GM21390 (cell line): Measurements from ENCODE around the gene SAMM50.

Source experiments
- ATAC-seq: cut with Tn5 transposase; IDR thresholded peaks from one replicate; pipeline ENCODE4 v1.9.1; 2021; ENCODE audit not compliant: unreplicated experiment

SAMM50 gene

DNA sequence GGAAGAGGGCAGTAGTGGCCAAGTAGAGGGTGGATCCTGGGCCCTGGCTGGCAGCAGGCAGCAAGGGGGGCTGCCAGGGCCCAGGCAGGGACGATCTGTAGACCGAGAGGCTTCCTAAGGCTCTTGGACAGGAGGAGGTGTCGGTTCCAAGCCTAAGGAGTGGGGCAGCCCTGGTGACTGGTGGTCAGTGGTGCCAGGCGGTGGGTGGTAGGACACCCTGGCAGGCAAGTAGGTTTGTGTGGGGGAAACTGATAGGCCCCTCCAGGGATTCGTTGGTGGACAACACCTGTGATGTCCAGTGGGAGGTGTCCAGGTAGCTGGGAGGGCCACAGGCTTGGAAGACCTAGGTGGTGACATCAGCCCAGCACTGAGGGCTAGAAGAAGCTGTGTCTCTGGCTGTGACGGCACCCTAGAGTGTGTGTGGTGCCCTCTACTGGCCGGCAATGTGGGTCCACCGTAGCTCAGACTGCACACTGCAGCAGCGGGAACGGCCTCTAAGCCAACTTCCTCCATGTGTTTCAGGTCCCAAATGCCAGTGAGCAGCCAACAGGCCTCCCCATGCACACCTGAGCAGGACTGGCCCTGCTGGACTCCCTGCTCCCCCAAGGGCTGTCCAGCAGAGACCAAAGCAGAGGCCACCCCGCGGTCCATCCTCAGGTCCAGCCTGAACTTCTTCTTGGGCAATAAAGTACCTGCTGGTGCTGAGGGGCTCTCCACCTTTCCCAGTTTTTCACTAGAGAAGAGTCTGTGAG, 9.4 kb upstream of the SAMM50 start:
- ATAC-seq = no peak

DNA sequence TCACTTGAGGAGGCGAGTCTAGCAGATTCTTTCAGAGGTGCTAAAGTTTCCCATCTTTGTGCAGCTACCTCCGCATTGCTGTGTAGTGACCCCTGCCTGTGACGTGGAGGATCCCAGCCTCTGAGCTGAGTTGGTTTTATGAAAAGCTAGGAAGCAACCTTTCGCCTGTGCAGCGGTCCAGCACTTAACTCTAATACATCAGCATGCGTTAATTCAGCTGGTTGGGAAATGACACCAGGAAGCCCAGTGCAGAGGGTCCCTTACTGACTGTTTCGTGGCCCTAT, 8.9 kb upstream of the SAMM50 start:
- no peak for ATAC-seq

DNA sequence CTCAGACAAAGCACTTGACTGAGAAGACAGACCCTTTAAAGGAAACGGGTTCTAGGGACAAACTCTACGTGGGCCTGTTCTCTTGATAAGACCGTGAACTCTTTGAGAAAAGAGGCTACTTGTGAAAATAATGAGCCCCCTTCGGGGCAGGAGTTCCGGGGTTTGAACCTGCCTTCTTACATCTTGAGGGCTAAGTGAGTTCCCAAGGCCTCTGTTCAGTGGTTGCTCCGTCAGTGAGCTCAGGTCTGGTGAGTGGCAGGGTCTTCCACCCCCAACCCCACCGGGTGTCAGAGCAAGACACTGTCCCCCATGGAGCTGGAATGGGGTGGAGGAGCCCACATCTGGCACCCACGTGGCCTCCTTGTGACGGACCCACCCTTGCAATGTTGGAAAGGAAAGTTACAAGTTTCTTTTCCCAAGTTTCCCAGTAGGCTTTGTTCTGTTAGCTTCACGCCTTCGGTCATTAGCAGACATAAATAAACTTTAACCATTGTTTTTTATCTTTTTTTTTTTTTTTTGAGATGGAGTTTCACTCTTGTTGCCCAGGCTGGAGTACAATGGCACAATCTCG, 6.3 kb upstream of the SAMM50 start:
- ATAC-seq = no peak

DNA sequence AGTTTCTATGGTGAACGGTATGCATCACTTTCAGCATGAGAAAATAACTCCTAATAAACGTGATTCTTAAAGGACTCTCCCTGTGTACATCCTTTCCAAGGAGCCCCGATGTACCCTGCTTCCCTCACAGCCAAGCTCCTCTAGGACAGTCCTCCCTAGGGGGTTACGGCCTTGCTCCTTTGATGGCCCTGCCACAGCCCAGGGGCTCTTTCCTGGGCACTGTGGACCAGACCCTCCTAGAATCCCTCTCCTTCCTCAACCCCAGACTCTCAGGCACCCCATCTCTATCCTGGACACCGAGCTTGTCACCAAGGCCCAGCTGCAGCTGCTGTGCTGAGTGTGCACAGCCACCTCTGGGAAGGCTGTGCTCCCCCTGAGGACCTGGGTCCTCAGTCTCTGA, 3.9 kb upstream of the SAMM50 start:
- ATAC-seq = no peak

DNA sequence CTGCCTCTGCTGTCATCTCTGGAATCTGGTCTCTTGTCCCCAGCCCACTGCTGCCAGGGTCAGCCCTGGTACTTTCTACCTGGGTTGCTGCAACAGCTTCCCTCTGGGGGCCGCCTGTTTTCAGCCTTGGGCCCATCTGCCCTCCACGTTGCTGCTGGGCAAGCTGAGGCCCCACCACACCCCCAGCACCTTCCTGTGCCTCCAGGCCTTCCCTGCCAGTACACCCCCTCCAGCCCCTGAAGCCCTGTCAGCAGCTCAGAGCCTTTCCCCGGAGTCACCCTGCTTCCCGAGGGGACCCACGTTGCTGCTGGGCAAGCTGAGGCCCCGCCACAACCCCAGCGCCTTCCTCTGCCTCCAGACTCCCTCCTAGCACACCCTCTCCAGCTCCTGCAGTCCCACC, 3.3 kb upstream of the SAMM50 start:
- no peak for ATAC-seq

DNA sequence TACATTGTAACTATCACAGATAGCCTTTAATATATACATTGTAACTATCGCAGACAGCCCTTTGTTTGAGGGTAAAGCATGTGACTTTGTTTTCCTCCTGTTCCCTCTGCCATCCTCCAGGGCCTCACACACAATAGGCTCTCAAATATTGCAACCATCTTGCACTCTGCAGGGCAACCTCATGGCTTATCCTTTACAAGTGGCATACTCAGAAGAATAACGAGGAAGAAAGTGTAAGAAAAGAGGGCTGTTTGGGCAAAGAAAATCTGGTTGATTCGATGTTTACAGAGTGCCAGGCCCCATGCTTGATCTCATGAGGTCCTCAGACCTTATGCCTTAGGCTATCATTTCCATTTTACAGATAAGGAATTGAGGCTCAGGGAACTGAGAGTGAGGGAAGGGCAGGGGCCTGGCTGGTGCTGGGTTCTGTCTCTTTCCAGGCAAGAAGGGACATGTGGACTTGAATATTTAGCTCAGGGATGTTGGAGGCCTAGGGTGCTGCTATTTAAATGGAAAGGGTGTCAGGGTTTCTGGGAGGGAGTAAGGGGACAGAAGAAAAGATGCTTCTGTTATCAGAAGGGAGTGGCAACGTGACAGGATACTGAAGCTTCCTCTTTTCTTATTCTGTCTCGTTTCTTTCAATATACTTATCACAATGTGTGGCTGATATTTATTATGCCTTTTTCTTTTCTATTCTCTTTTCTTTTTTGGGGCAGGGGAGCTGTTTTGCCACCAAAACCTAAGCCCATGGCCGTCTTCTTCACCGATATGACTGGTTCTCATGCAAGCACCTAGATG, 1.1 kb upstream of the SAMM50 start:
- no peak for ATAC-seq

DNA sequence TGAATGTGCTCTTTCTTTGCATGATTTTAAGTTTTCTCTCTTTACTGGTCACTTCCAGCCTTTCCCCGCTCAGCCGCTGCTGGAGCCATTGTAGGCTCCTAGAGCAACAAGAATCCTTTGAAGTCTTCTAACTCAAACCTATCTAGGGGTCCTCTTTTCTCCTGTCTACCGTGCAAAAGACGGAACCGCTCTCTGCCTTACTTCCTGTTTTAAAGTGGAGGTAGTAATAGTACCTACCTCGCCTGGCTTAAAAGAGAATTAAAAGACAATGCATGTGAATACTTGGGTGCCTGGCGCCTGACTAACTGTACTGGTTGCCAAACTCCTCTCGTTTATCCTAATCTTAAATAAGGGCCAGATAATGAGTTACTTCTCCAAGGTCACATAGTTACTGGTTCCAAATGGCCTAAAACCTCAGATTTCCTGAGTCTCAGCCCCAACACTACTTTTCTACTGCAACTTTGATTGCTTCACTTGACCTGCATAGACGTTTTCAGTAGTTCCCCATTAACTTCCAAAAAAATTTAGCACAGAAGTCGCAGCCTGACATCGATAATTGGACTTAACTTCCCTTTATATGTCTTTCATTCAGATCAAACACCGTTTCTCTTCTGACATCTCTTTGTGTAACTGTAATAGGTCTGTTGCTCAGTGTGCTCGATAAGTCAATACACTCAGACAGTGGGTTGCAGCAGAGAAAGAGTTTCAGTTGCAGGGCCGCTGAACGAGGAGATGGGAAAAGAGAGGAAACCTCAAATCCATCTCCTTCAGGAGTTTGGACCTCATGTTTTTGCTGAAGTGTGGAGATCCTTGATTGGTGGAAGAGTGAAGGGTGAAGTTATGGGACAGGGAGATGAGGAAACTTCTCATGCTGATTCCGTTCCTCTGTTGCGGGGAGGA, 891 bp downstream of the SAMM50 start:
- no peak for ATAC-seq

DNA sequence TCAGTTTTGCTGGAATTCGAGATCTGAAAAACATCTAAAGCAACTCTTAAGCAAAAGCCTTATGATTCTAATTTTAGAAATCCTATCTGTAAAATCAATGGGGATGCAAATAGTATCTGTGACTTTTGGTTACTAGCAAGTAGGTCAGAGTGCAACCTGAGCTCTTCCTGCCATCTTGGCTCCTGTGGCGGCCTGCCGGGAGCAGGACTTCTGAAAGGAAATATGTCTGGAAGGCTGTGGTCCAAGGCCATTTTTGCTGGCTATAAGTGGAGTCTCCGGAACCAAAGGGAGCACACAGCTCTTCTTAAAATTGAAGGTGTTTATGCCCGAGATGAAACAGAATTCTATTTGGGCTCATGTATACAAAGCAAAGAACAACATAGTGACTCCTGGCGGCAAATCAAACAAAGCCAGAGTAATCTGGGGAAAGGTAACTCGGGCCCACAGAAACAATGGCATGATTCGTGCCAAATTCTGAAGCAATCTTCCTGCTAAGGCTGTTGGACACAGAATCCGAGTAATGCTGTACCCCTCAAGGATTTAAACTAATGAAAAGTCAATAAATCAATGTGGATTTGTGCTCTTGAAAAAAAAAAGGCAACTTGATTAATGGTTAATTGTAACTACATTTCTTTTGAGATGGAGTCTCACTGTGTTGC, 1.7 kb downstream of the SAMM50 start:
- ATAC-seq = no peak

DNA sequence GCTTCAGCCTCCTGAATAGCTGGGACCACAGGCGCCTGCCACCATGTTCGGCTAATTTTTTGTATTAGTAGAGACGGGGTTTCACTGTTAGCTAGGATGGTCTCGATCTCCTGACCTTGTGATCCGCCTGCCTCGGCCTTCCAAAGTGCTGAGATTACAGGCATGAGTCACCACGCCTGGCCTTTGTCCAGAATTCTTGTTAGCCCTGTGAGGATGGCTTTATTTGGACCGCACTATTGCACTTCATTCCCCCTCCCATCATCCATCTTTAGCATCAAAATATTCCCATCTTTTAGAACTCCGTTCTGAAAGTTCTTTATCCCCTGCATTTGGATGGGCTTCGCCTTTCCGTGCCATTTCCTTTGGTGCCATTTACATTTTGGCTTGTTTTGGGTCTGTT, 2.6 kb downstream of the SAMM50 start:
- ATAC-seq = no peak

DNA sequence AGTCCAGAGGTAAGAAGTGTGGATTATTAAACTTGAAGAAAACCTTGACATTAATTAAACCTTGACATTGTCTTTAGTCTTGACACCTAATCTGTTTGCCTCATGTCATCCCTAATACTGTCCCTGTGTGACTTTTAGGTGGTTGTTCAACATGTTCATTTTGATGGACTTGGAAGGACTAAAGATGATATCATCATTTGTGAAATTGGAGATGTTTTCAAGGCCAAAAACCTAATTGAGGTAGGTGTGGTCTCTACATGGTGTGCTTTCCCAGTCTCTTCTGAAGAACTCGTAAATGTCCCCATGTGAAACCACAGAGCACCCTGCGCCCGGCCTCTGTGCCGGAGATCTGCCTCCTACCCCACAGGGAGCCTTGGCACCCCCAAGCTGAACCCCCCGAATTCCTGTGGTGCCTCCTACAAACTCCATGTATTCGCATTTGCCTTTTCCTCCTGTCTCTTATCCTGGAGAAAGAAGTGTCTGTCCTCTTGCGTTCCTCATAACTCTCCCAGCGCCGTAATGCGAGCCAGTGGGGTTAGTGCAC, 9.1 kb downstream of the SAMM50 start:
- ATAC-seq = no peak

DNA sequence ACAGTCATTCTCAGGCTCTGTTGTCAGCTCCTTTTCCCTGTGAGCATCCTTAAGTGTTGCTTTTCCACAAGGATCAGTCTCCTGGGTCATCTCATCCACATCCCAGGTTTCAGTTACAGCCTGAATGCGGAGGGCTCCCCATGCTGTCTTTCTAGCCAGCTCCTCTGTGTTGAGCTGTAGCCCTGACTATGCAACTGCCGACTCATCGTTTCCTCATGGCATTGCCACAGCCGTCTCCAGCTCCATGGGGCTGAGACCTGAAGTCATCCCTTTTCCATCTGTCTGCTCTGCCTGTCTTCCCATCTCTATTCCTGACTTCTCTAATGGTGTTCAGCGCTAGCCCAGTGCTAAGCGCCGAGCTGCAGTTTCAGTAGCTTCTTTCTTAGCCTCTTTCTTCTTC, 11.8 kb downstream of the SAMM50 start:
- ATAC-seq = no peak

DNA sequence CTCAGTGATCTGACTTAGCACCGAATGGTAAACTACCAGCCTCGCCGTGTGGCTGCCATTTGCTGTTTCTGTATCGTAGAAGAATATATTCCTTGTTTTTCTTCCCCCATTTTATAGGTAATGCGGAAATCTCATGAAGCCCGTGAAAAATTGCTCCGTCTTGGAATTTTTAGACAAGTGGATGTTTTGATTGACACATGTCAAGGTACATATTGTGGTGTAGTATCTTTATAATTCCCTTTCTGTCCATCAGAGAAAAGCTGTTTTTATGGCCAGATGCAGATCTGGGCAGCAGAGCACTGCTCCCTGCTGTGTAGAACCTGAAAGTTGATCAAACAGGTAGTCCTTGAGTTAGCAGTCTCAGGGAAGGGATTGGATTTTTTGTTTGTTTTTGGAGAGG, 13.4 kb downstream of the SAMM50 start:
- ATAC-seq = no peak

DNA sequence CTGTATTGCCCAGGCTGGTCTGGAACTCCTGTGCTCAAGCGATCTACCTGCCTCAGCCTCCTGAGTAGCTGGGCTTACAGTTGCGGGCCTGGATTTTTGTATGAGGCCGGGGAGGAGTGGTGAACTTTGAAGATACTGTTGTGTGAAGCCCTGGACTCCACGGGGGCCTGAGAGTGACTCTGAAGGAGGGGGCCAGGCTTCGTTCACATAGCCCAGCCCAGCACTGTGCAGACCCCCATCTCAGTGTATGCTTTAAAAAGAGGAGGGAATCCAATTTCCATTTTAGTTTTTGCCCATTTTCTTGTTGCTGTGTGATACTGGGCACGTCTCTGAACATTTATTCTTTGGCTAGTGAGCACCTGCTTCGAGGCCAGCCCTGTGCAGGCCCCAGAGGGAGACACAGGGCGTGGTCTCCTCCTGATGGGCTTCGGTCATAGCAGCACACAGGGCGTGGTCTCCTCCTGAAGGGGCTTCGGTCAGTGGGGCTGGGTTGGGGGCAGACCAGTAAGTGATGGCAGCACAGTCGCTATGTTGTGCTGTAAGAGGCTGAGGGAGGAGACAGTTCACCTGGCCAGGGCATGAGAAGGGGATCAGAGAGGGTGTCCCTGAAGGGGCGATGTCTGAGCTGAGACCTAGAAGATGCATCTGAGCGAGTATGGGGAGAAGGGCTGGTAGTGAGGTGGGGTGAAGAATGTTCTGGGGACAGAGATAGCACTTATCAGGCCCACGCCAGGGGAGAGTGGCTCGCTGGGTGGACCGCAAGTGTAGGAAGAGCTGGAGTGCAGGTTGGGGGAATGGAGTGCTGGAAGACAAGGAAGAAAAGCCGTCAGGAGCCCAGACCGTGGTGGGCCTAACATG, 14.0 kb downstream of the SAMM50 start:
- ATAC-seq = no peak

DNA sequence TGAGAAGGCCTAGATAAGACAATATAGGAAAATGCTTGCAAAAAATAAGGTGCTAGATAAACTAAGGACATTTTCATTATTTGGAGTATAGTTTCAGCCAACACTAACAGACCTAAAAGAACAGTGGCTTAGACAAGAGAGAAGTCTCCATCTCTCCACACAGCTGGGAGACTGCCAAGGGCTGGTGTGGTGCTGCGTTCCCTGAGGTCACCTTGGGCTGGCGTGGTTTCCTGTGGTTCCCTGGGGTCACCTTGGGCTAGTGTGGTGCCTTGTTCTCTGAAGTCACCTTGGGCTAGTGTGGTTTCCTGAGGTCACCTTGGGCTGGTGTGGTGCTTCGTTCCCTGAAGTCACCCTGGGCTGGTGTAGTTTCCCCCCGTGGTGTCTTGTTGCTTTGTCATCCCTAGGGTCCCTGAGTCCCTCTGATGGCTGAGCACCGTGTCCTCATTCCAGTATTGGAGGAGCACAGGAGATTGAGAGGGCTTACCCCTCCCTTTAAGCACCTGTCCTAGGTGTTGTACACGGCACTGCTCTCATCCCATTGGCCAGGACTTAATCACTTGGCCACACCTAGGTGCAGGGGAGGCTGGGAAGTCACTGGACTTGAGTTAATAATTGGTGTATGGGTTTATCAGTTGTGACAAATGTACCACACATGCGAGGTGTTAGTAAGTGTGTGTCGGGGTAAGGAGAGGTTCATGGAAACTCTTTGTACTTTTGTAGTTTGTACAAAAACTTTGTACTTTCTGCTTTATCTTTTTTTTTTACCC, 14.9 kb downstream of the SAMM50 start:
- ATAC-seq = no peak

DNA sequence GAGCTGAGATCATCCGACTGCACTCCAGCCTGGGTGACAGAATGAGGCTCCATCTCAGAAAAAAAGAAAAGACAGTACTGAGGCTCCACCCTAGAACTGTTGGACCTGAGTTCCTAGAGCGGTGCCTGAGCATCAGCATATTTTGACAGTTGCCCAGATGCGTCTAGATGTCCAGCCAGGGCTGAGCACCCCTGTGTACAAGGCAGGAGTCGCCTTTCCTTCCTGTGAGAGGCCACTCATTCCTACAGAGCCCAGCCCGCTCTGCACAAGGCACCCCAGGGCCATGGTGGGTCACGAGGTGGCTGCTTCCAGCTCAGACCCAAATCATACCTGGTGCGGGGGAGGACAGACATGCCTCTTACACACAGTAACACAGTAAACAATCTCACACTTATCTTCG, 15.9 kb downstream of the SAMM50 start:
- ATAC-seq = no peak

DNA sequence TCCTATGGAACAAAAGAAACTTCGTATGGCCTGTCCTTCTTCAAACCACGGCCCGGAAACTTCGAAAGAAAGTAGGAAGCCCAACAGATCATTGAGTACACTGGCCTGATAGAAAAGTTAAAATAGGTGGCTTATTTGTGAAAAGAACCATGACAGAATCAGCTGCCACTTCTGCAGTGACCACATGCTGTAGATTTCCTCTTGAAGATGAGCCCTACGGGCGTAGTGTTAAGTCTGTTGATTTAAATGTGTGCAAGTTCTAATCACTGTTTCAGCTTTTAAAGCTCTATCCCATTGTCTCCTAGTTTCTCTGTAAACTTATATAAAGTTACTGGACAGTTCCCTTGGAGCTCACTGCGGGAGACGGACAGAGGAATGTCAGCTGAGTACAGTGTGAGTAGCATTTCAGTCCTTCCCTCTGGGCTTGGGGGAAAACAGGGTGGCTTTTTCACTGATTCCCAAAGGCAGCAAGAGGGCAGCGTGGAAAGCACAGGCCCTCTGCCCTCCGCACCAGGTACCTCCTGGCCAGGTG, 17.8 kb downstream of the SAMM50 start:
- no peak for ATAC-seq

DNA sequence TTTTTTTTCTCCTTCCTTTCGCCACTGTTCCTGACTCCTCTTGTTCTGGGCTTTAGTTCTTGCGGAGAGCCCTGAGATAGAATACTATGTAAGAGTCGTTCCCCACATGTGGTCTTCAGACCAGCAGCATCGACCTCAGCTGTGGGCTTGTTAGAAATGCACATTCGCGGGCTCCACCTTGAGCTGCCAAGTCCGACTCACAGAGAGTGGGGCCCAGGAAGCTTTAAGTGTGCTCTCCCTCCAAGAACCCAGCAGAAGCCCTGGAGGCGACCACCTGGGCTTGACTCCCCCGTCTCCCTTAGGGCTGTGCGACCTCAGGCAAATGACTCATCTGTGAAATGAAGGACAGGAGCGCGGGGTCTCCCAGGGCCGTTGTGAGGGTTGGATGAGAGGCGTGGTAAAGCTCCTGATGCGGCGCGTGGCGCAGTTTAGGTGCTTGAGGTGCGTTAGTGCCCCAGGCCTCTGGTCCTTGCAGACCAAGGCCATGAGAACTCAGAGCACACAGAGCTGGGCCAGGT, 18.8 kb downstream of the SAMM50 start:
- no peak for ATAC-seq

DNA sequence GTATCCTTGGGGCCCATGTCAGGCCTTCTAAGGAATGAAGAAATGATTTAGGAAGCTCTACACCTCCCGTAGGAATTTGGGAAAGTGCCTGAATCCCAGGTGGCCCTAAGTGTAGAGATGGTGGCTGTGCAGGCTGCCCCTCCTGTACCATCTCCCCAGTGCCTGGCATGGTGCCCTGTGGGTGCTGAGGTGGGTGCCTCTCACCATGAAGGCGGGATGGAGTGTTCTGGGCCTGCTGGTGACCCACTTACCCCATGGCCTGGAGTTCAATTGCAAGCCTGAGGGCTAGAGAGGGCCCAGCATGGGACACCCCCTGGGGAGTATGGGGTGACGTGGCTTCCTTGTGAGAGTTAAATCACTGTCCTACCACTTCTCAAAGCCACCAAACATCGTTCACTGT, 19.8 kb downstream of the SAMM50 start:
- ATAC-seq = no peak
